Body of pancreas (tissue), 4 donors: ENCODE results near the gene NPW.

ENCODE experiments used
- POLR2A ChIP-seq, 3 donors: fragments of 450-650 bp; IDR thresholded peaks; one replicate each; pipeline ENCODE4 v1.6.1; 2016; ENCODE audit warnings: antibody characterized with exemption in 3 of 3, mild to moderate bottlenecking in 2 of 3
- TF ChIP-seq, protein P1 (sequence below), 7 experiments: fragments of 450-650 bp in 4 of 7; fragments of 200-600 bp in 3 of 7; sonication (generic) in 3 of 7; IDR thresholded peaks; one replicate each; pipeline ENCODE4 v1.5.1; 2016 to 2019; ENCODE audit warnings: antibody characterized with exemption in 7 of 7

DNA sequence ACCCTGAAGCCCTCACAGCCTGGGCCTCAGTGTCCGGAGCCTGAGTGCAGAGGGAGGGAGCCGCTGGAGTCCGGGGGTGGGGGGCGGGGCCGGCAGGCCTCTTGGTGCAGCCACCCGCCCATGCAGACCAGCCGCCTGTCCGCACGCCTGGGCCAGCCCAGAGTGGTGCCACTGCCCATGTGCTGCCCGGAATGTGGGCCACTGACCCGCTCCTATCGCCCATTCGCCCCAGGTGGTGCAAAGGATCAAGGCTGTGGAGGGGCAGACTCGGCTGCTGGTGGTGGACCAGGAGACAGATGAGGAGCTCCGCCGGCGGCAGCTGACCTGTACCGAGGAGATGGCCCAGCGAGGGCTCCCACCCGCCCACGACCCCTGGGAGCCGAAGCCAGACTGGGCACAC is 9.8 kb downstream of the NPW start:
- TF ChIP-seq POLR2A (IDR thresholded peaks at IDR 0.05) = no peak
- TF ChIP-seq, protein P1, sequence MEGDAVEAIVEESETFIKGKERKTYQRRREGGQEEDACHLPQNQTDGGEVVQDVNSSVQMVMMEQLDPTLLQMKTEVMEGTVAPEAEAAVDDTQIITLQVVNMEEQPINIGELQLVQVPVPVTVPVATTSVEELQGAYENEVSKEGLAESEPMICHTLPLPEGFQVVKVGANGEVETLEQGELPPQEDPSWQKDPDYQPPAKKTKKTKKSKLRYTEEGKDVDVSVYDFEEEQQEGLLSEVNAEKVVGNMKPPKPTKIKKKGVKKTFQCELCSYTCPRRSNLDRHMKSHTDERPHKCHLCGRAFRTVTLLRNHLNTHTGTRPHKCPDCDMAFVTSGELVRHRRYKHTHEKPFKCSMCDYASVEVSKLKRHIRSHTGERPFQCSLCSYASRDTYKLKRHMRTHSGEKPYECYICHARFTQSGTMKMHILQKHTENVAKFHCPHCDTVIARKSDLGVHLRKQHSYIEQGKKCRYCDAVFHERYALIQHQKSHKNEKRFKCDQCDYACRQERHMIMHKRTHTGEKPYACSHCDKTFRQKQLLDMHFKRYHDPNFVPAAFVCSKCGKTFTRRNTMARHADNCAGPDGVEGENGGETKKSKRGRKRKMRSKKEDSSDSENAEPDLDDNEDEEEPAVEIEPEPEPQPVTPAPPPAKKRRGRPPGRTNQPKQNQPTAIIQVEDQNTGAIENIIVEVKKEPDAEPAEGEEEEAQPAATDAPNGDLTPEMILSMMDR (IDR thresholded peaks at IDR 0.05) = no peak
